Measurements from ENCODE around the gene EPS8. TPM values are rescaled to one million over a fixed set of nuclear protein-coding genes. Genes with fewer than 3 reads are reported as not detected.
"Not testable (repeated sequence)": the region's sequence is repeated elsewhere in the genome, so short reads cannot be mapped to it uniquely, and the experiment has no call there.

The EPS8 gene
- total RNA-seq, 2 experiments from 2014 or later, result 1.5 to 2.0 TPM

GRCh38 chr12:15774819-15775218 is 14.4 kb downstream of the EPS8 start:
- DNase-seq (no peak), ATAC-seq (no peak)
- Mint-ChIP-seq H3K27ac (no peak overlapping the region), H3K4me3 (no peak overlapping the region), H3K27me3 (peaks cover 13% of the 10 kb centered on the region), H3K4me1 (no peaks in the 10 kb centered on the region), H3K36me3 (ENCODE audit: low read depth) (no peaks in the 10 kb centered on the region), H3K9me3 (ENCODE audit: low read depth) (no peaks in the 10 kb centered on the region)
- POLR2A ChIA-PET, result no interaction called here
- intact Hi-C loops (cut with DNase I, micrococcal nuclease), result no loop called here
- CTCF ChIA-PET, result no interaction called here

GRCh38 chr12:15772405-15773018 is 16.7 kb downstream of the EPS8 start:
- Mint-ChIP-seq H3K4me3 (no peak overlapping the region), H3K27ac (no peak overlapping the region), H3K4me1 (no peaks in the 10 kb centered on the region), H3K36me3 (ENCODE audit: low read depth) (no peaks in the 10 kb centered on the region), H3K27me3 (peaks cover 12% of the 10 kb centered on the region), H3K9me3 (ENCODE audit: low read depth) (no peaks in the 10 kb centered on the region)
- ChIA-PET CTCF (interaction anchor here (0.7 to 1.1 kb wide), 2 partner anchors 8 to 47 kb away, joined by 3 read pairs; no protein-coding TSS in a partner anchor), POLR2A (no interaction called here)
- ATAC-seq, result no peak
- DNase-seq, result no peak
- intact Hi-C loops (cut with DNase I, micrococcal nuclease), result no loop called here

- ChIA-PET CTCF (no interaction called here), POLR2A (no interaction called here)
- Mint-ChIP-seq H3K4me3 (no peak overlapping the region), H3K27ac (no peak overlapping the region), H3K36me3 (ENCODE audit: low read depth) (no peaks in the 10 kb centered on the region), H3K9me3 (ENCODE audit: low read depth) (no peaks in the 10 kb centered on the region), H3K27me3 (peaks cover 6% of the 10 kb centered on the region), H3K4me1 (no peaks in the 10 kb centered on the region)
- intact Hi-C loops (cut with DNase I, micrococcal nuclease), result no loop called here
- ATAC-seq, result no peak
- no peak for DNase-seq
Measured at GRCh38 chr12:15770581-15770980, 18.6 kb downstream of the EPS8 start.

- ChIA-PET POLR2A (no interaction called here), CTCF (no interaction called here)
- no peaks in the 10 kb centered on the region for H3K36me3 Mint-ChIP-seq (ENCODE audit: low read depth)
- H3K27ac Mint-ChIP-seq, result no peak overlapping the region
- H3K4me1 Mint-ChIP-seq, result no peaks in the 10 kb centered on the region
- no peak for ATAC-seq
- no peaks in the 10 kb centered on the region for H3K9me3 Mint-ChIP-seq (ENCODE audit: low read depth)
- DNase-seq, result no peak
- intact Hi-C loops (cut with DNase I, micrococcal nuclease), result no loop called here
- peaks cover 6% of the 10 kb centered on the region for H3K27me3 Mint-ChIP-seq
- H3K4me3 Mint-ChIP-seq, result no peak overlapping the region
Measured at GRCh38 chr12:15770021-15770420, 19.2 kb downstream of the EPS8 start.

- Mint-ChIP-seq H3K4me1 (no peaks in the 10 kb centered on the region), H3K4me3 (no peak overlapping the region), H3K27me3 (peaks cover 6% of the 10 kb centered on the region), H3K27ac (no peak overlapping the region), H3K36me3 (ENCODE audit: low read depth) (no peaks in the 10 kb centered on the region), H3K9me3 (ENCODE audit: low read depth) (no peaks in the 10 kb centered on the region)
- no peak for DNase-seq
- ChIA-PET POLR2A (no interaction called here), CTCF (no interaction called here)
- intact Hi-C loops (cut with DNase I, micrococcal nuclease), result no loop called here
- no peak for ATAC-seq
Measured at GRCh38 chr12:15769586-15769985, 19.6 kb downstream of the EPS8 start.

GRCh38 chr12:15767301-15767700 is 21.9 kb downstream of the EPS8 start:
- DNase-seq (no peak), ATAC-seq (no peak)
- POLR2A ChIA-PET, result no interaction called here
- Mint-ChIP-seq H3K36me3 (ENCODE audit: low read depth) (no peaks in the 10 kb centered on the region), H3K27me3 (peaks cover 4% of the 10 kb centered on the region), H3K4me1 (no peaks in the 10 kb centered on the region), H3K9me3 (ENCODE audit: low read depth) (no peaks in the 10 kb centered on the region), H3K27ac (no peak overlapping the region), H3K4me3 (no peak overlapping the region)
- intact Hi-C loops (cut with DNase I, micrococcal nuclease), result no loop called here
- CTCF ChIA-PET, result interaction anchor here (0.7 kb wide), 1 partner anchor 346 kb away, joined by 3 read pairs; no protein-coding TSS in a partner anchor

- ATAC-seq (no peak), DNase-seq (no peak)
- no peaks in the 10 kb centered on the region for H3K36me3 Mint-ChIP-seq (ENCODE audit: low read depth)
- no peak overlapping the region for H3K4me3 Mint-ChIP-seq
- CTCF ChIA-PET, result no interaction called here
- no peaks in the 10 kb centered on the region for H3K9me3 Mint-ChIP-seq (ENCODE audit: low read depth)
- peaks cover 13% of the 10 kb centered on the region for H3K27me3 Mint-ChIP-seq
- POLR2A ChIA-PET, result no interaction called here
- H3K4me1 Mint-ChIP-seq, result no peaks in the 10 kb centered on the region
- intact Hi-C loops (cut with DNase I, micrococcal nuclease), result no loop called here
- no peak overlapping the region for H3K27ac Mint-ChIP-seq
Measured at GRCh38 chr12:15763328-15763727, 25.9 kb downstream of the EPS8 start.

GRCh38 chr12:15762162-15762561 is 27.0 kb downstream of the EPS8 start:
- POLR2A ChIA-PET, ATAC-seq: not testable (repeated sequence)

GRCh38 chr12:15757553-15758255 is 31.5 kb downstream of the EPS8 start:
- Mint-ChIP-seq H3K36me3 (ENCODE audit: low read depth) (no peaks in the 10 kb centered on the region), H3K27me3 (peaks cover 25% of the 10 kb centered on the region), H3K4me1 (no peaks in the 10 kb centered on the region), H3K9me3 (ENCODE audit: low read depth) (no peaks in the 10 kb centered on the region), H3K27ac (no peak overlapping the region), H3K4me3 (no peak overlapping the region)
- DNase-seq, result peak; percentile 27
- POLR2A ChIA-PET, result no interaction called here
- CTCF ChIA-PET, result no interaction called here
- peak; percentile 93 for ATAC-seq
- intact Hi-C loops (cut with DNase I, micrococcal nuclease), result no loop called here

More at GRCh38 chr12:15762162-15762561, 27.0 kb downstream of the EPS8 start:
- CTCF ChIA-PET; intact Hi-C loops (cut with DNase I, micrococcal nuclease); H3K4me1 Mint-ChIP-seq; H3K4me3 Mint-ChIP-seq; H3K27ac Mint-ChIP-seq; H3K9me3 Mint-ChIP-seq (ENCODE audit: low read depth); H3K36me3 Mint-ChIP-seq (ENCODE audit: low read depth); DNase-seq: not testable (repeated sequence)
- peaks cover 20% of the 10 kb centered on the region for H3K27me3 Mint-ChIP-seq

- DNase-seq (no peak), ATAC-seq (no peak)
- Mint-ChIP-seq H3K27me3 (peaks cover 26% of the 10 kb centered on the region), H3K27ac (no peak overlapping the region), H3K9me3 (ENCODE audit: low read depth) (no peaks in the 10 kb centered on the region), H3K4me3 (no peak overlapping the region), H3K4me1 (no peaks in the 10 kb centered on the region), H3K36me3 (ENCODE audit: low read depth) (no peaks in the 10 kb centered on the region)
- POLR2A ChIA-PET, result no interaction called here
- CTCF ChIA-PET, result interaction anchor here (0.7 kb wide), 1 partner anchor 819 kb away, joined by 3 read pairs; the partner anchor contains the start of gene ERP27
- intact Hi-C loops (cut with DNase I, micrococcal nuclease), result no loop called here
Measured at GRCh38 chr12:15756822-15757221, 32.4 kb downstream of the EPS8 start.

- Mint-ChIP-seq H3K9me3 (ENCODE audit: low read depth) (no peaks in the 10 kb centered on the region), H3K36me3 (ENCODE audit: low read depth) (no peaks in the 10 kb centered on the region), H3K4me1 (no peaks in the 10 kb centered on the region), H3K4me3 (no peak overlapping the region), H3K27me3 (peaks cover 18% of the 10 kb centered on the region), H3K27ac (no peak overlapping the region)
- no peak for ATAC-seq
- intact Hi-C loops (cut with DNase I, micrococcal nuclease), result no loop called here
- DNase-seq, result no peak
- ChIA-PET CTCF (interaction anchor here (0.6 to 1.1 kb wide), 4 partner anchors 10 to 94 kb away, joined by 3 to 5 read pairs (median 4); no protein-coding TSS in a partner anchor), POLR2A (no interaction called here)
Measured at GRCh38 chr12:15754233-15754632, 35.0 kb downstream of the EPS8 start.

- ATAC-seq, result no peak
- no peak overlapping the region for H3K27ac Mint-ChIP-seq
- POLR2A ChIA-PET, result no interaction called here
Measured at GRCh38 chr12:15752785-15753184, 36.4 kb downstream of the EPS8 start.

More at GRCh38 chr12:15752785-15753184, 36.4 kb downstream of the EPS8 start:
- DNase-seq, result no peak
- H3K27me3 Mint-ChIP-seq, result peaks cover 11% of the 10 kb centered on the region
- intact Hi-C loops (cut with DNase I, micrococcal nuclease), result no loop called here
- H3K4me1 Mint-ChIP-seq, result no peaks in the 10 kb centered on the region
- H3K36me3 Mint-ChIP-seq (ENCODE audit: low read depth), result no peaks in the 10 kb centered on the region
- H3K4me3 Mint-ChIP-seq, result no peak overlapping the region
- CTCF ChIA-PET, result no interaction called here
- H3K9me3 Mint-ChIP-seq (ENCODE audit: low read depth), result no peaks in the 10 kb centered on the region
